C4-2B (cell line): Measurements from ENCODE around the gene IFT81.

ENCODE experiments used
- ZFX ChIP-seq: fragments of 450-650 bp; IDR thresholded peaks from 2 replicates; pipeline ENCODE4 v1.6.1; 2017
- TF ChIP-seq, protein P1 (sequence below): fragments of 450-650 bp; conservative IDR thresholded peaks from 2 replicates; pipeline ENCODE4 v1.5.1; 2017; ENCODE audit warnings: mild to moderate bottlenecking

DNA sequence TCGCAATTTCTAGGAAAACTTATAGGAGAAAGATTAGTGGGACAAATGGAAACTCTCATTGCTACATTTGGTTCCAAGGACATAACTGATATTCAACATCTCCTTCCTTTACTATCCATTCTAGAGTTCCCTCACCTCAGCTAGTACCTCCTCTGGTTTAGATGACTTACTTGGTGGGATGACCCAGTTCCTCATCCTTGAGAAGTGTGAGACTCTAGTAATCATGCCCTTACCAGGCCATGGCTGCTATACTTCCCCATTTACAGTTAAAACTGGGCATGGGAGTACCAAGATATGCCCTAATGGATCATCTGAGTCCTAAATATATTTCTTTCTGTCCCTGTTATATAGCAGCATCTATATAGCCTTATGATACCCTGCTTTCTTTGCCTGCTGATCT, 58.1 kb downstream of the IFT81 start:
- TF ChIP-seq, protein P1, sequence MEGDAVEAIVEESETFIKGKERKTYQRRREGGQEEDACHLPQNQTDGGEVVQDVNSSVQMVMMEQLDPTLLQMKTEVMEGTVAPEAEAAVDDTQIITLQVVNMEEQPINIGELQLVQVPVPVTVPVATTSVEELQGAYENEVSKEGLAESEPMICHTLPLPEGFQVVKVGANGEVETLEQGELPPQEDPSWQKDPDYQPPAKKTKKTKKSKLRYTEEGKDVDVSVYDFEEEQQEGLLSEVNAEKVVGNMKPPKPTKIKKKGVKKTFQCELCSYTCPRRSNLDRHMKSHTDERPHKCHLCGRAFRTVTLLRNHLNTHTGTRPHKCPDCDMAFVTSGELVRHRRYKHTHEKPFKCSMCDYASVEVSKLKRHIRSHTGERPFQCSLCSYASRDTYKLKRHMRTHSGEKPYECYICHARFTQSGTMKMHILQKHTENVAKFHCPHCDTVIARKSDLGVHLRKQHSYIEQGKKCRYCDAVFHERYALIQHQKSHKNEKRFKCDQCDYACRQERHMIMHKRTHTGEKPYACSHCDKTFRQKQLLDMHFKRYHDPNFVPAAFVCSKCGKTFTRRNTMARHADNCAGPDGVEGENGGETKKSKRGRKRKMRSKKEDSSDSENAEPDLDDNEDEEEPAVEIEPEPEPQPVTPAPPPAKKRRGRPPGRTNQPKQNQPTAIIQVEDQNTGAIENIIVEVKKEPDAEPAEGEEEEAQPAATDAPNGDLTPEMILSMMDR, result no peak
- TF ChIP-seq ZFX, result no peak
